Measurements from ENCODE around the gene VDR.

DNA sequence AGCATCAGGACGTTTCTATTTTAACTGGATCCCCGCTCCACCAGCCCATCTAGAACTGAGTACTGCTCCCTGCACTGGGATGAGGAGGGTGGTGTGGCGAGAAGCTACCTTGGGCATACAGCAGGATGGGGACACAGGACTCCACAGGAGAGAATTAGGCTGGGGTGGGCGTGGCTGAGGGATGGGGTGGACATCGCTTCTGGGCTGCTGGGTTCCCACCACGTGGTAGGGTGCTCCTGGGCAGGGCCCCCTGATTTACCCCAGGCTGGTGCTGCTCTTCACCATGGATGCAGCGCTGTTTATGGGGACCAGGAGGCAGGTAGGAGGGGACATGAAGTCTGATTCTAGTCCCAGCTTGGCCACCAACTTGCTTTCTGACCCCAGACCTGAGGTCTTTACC is 41.9 kb downstream of the VDR start:
- TF ChIP-seq EZH2phosphoT487 (IDR thresholded peaks at IDR 0.05) (no peak), CTCF (IDR thresholded peaks at IDR 0.05) (no peak), EZH2 (IDR thresholded peaks at IDR 0.05) (no peak)
